Measurements from ENCODE around the gene OOSP1.

- TF ChIP-seq ZNF274 (IDR thresholded peaks at IDR 0.05; ENCODE audit: insufficient read depth, insufficient read length) (no peak), SMC3 (IDR thresholded peaks at IDR 0.05; ENCODE audit: borderline replicate concordance, low read length) (no peak), SMARCA5 (IDR thresholded peaks at IDR 0.05) (no peak), CEBPB (IDR thresholded peaks at IDR 0.05; ENCODE audit: borderline replicate concordance in 1 of 2, low read depth in 2 of 2, low read length in 2 of 2) (no peak), EZH2 (IDR thresholded peaks at IDR 0.05; ENCODE audit: borderline replicate concordance, control insufficient read depth, low read depth, low read length) (no peak), SIN3A (IDR thresholded peaks at IDR 0.05; ENCODE audit: low read depth, low read length) (no peak), FOS (IDR thresholded peaks at IDR 0.05; ENCODE audit: borderline replicate concordance, extremely low read depth, insufficient read length) (no peak), CBX5 (IDR thresholded peaks at IDR 0.05; ENCODE audit: low read depth) (no peak), POLR2AphosphoS5 (IDR thresholded peaks at IDR 0.05; ENCODE audit: low read length) (no peak), ZNF24 (IDR thresholded peaks at IDR 0.05) (no peak), PRDM15 (CRISPR knock-in tag; IDR thresholded peaks at IDR 0.05) (no peak)
- TF ChIP-seq, protein P1, sequence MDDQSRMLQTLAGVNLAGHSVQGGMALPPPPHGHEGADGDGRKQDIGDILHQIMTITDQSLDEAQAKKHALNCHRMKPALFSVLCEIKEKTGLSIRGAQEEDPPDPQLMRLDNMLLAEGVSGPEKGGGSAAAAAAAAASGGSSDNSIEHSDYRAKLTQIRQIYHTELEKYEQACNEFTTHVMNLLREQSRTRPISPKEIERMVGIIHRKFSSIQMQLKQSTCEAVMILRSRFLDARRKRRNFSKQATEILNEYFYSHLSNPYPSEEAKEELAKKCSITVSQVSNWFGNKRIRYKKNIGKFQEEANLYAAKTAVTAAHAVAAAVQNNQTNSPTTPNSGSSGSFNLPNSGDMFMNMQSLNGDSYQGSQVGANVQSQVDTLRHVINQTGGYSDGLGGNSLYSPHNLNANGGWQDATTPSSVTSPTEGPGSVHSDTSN (IDR thresholded peaks at IDR 0.05; ENCODE audit: insufficient replicate concordance, low read depth, low read length) = no peak
- TF ChIP-seq, protein P2, sequence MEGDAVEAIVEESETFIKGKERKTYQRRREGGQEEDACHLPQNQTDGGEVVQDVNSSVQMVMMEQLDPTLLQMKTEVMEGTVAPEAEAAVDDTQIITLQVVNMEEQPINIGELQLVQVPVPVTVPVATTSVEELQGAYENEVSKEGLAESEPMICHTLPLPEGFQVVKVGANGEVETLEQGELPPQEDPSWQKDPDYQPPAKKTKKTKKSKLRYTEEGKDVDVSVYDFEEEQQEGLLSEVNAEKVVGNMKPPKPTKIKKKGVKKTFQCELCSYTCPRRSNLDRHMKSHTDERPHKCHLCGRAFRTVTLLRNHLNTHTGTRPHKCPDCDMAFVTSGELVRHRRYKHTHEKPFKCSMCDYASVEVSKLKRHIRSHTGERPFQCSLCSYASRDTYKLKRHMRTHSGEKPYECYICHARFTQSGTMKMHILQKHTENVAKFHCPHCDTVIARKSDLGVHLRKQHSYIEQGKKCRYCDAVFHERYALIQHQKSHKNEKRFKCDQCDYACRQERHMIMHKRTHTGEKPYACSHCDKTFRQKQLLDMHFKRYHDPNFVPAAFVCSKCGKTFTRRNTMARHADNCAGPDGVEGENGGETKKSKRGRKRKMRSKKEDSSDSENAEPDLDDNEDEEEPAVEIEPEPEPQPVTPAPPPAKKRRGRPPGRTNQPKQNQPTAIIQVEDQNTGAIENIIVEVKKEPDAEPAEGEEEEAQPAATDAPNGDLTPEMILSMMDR (IDR thresholded peaks at IDR 0.05 in 2 of 3, conservative IDR thresholded peaks at IDR 0.05 in 1 of 3; ENCODE audit: control insufficient read depth in 2 of 3, extremely low read depth in 1 of 3, insufficient read depth in 1 of 3, low read depth in 3 of 3, low read length in 3 of 3) = no peak
- TF ChIP-seq, protein P3, sequence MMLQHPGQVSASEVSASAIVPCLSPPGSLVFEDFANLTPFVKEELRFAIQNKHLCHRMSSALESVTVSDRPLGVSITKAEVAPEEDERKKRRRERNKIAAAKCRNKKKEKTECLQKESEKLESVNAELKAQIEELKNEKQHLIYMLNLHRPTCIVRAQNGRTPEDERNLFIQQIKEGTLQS (IDR thresholded peaks at IDR 0.05; ENCODE audit: borderline replicate concordance, extremely low read depth, low read depth, low read length) = no peak
Measured at GRCh38 chr11:59992425-59992824, 54.2 kb downstream of the OOSP1 start.
